Vagina (tissue), 2 donors: Measurements from ENCODE around the gene UMOD. TPM values are rescaled to one million over a fixed set of nuclear protein-coding genes. Genes with fewer than 3 reads are reported as not detected.

ENCODE experiments used
- DNase-seq, 2 donors: peaks; one replicate each; pipeline ENCODE4 v3.0.0-alpha.2; 2017; ENCODE audit errors: extremely low spot score in 2 of 2
- H3K27ac ChIP-seq: fragments of 200-600 bp; sonication (generic); one replicate; pipeline ENCODE4 v1.5.1; 2019
- H3K27me3 ChIP-seq: fragments of 200-600 bp; sonication (generic); one replicate; pipeline ENCODE4 v1.5.1; 2019
- H3K36me3 ChIP-seq, 2 donors: fragments of 200-600 bp; sonication (generic); one replicate each; pipeline ENCODE4 v1.5.1; 2017 to 2019
- H3K4me1 ChIP-seq: fragments of 200-600 bp; sonication (generic); one replicate; pipeline ENCODE4 v1.5.1; 2019
- H3K4me3 ChIP-seq, 2 donors: fragments of 200-600 bp; sonication (generic); 1 replicate in 1 of 2; 2 replicates in 1 of 2; pipeline ENCODE4 v1.5.1; 2016 to 2019
- H3K9me3 ChIP-seq: fragments of 200-600 bp; sonication (generic); one replicate; pipeline ENCODE4 v1.5.1; 2019
- CTCF ChIP-seq, 3 experiments: fragments of 450-650 bp in 2 of 3; fragments of 200-600 bp in 1 of 3; sonication (generic) in 1 of 3; IDR thresholded peaks; one replicate each; pipeline ENCODE4 v1.5.1; 2017 to 2019; ENCODE audit warnings: antibody characterized with exemption in 3 of 3, mild to moderate bottlenecking in 2 of 3, moderate library complexity in 2 of 3
- POLR2A ChIP-seq, 2 donors: fragments of 450-650 bp; IDR thresholded peaks; one replicate each; pipeline ENCODE4 v1.6.1; 2017; ENCODE audit warnings: antibody characterized with exemption in 2 of 2, mild to moderate bottlenecking in 2 of 2, moderate library complexity in 2 of 2
- POLR2AphosphoS5 ChIP-seq, 2 donors: sonication (generic); formaldehyde crosslinking; IDR thresholded peaks; one replicate each; pipeline ENCODE4 v1.9.0; 2017; ENCODE audit warnings: antibody characterized with exemption in 2 of 2, mild to moderate bottlenecking in 2 of 2, low read depth in 1 of 2; ENCODE audit not compliant: insufficient read depth in 1 of 2
- intact Hi-C: fragments of 100-400 bp; cut with DNase I; formaldehyde crosslinking; loops from one replicate; pipeline ENCODE4 v1.15.1; 2023
- total RNA-seq: library from RNA; depleted of rRNA; stranded (reverse); fragments of >200 nt; gene quantifications from one replicate; pipeline ENCODE4 v1.2.3, GENCODE V29; 2016

Gene UMOD
- total RNA-seq, 1 donor from 2014 or later: not detected

- no peaks in the 10 kb centered on the region for H3K4me1 ChIP-seq
- no peaks in the 10 kb centered on the region for H3K36me3 ChIP-seq
- no peak overlapping the region for H3K27ac ChIP-seq
- no peak for TF ChIP-seq POLR2AphosphoS5 (IDR thresholded peaks at IDR 0.05; ENCODE audit: insufficient read depth in 1 of 2, low read depth in 1 of 2)
- H3K27me3 ChIP-seq: no peaks in the 10 kb centered on the region
- no peak overlapping the region for H3K4me3 ChIP-seq
- no peak for DNase-seq
- intact Hi-C loops: no loop called here
- no peaks in the 10 kb centered on the region for H3K9me3 ChIP-seq
These were observed 50.1 kb downstream of the UMOD start for GRCh38 chr16:20302389-20302788.

GRCh38 chr16:20301840-20302239, 50.7 kb downstream of the UMOD start:
- no peaks in the 10 kb centered on the region for H3K27me3 ChIP-seq
- intact Hi-C loops: no loop called here

GRCh38 chr16:20300312-20301097, 52.0 kb downstream of the UMOD start:
- no peak overlapping the region for H3K27ac ChIP-seq
- no peaks in the 10 kb centered on the region for H3K36me3 ChIP-seq
- H3K27me3 ChIP-seq: no peaks in the 10 kb centered on the region
- no peak for DNase-seq
- intact Hi-C loops: no loop called here
- TF ChIP-seq POLR2AphosphoS5 (IDR thresholded peaks at IDR 0.05; ENCODE audit: insufficient read depth in 1 of 2, low read depth in 1 of 2): no peak
- TF ChIP-seq CTCF (IDR thresholded peaks at IDR 0.05): peak in 1 of 3 experiments; percentile 11
- no peak for TF ChIP-seq POLR2A (IDR thresholded peaks at IDR 0.05)
- no peak overlapping the region for H3K4me3 ChIP-seq
- no peaks in the 10 kb centered on the region for H3K4me1 ChIP-seq
- H3K9me3 ChIP-seq: no peaks in the 10 kb centered on the region

More at GRCh38 chr16:20301840-20302239, 50.7 kb downstream of the UMOD start:
- no peak for DNase-seq
- no peak overlapping the region for H3K4me3 ChIP-seq
- H3K4me1 ChIP-seq: no peaks in the 10 kb centered on the region
- no peak overlapping the region for H3K27ac ChIP-seq
- no peaks in the 10 kb centered on the region for H3K9me3 ChIP-seq
- no peaks in the 10 kb centered on the region for H3K36me3 ChIP-seq
- TF ChIP-seq POLR2A (IDR thresholded peaks at IDR 0.05) (no peak), CTCF (IDR thresholded peaks at IDR 0.05) (no peak), POLR2AphosphoS5 (IDR thresholded peaks at IDR 0.05; ENCODE audit: insufficient read depth in 1 of 2, low read depth in 1 of 2) (no peak)

- intact Hi-C loops: no loop called here
- H3K4me1 ChIP-seq: no peaks in the 10 kb centered on the region
- no peaks in the 10 kb centered on the region for H3K9me3 ChIP-seq
- no peak for DNase-seq
- H3K27ac ChIP-seq: no peak overlapping the region
- no peaks in the 10 kb centered on the region for H3K36me3 ChIP-seq
- H3K27me3 ChIP-seq: no peaks in the 10 kb centered on the region
- TF ChIP-seq POLR2AphosphoS5 (IDR thresholded peaks at IDR 0.05; ENCODE audit: insufficient read depth in 1 of 2, low read depth in 1 of 2) (no peak), POLR2A (IDR thresholded peaks at IDR 0.05) (no peak)
- no peak overlapping the region for H3K4me3 ChIP-seq
These were observed 54.1 kb downstream of the UMOD start for GRCh38 chr16:20298452-20298851.

- no peaks in the 10 kb centered on the region for H3K36me3 ChIP-seq
- intact Hi-C loops: no loop called here
- H3K9me3 ChIP-seq: no peaks in the 10 kb centered on the region
- no peak overlapping the region for H3K27ac ChIP-seq
- no peaks in the 10 kb centered on the region for H3K4me1 ChIP-seq
- DNase-seq: no peak
- no peak for TF ChIP-seq CTCF (IDR thresholded peaks at IDR 0.05)
- TF ChIP-seq POLR2A (IDR thresholded peaks at IDR 0.05): no peak
- no peak for TF ChIP-seq POLR2AphosphoS5 (IDR thresholded peaks at IDR 0.05; ENCODE audit: insufficient read depth in 1 of 2, low read depth in 1 of 2)
- H3K4me3 ChIP-seq: no peak overlapping the region
- no peaks in the 10 kb centered on the region for H3K27me3 ChIP-seq
These were observed 61.0 kb downstream of the UMOD start for GRCh38 chr16:20291208-20292206.
